ENCODE measurements around the gene SCML1. TPM values are rescaled to one million over a fixed set of nuclear protein-coding genes. Genes with fewer than 3 reads are reported as not detected.

Gene SCML1
- total and polyA plus RNA-seq, 2 of the 4 experiments (the other 2 are of a cell fraction): 4.1 to 12.2 TPM

- Histone ChIP-seq H3K36me3 (ENCODE audit: control insufficient read depth, insufficient read depth, low read length) (no peaks in the 10 kb centered on the region), H3K56ac (ENCODE audit: extremely low read depth, insufficient read depth, low read length) (no peak overlapping the region), H3K27me3 (ENCODE audit: control insufficient read depth, insufficient read depth, low read length) (no peaks in the 10 kb centered on the region), H3K9ac (ENCODE audit: low read depth, low read length) (no peak overlapping the region), H4K20me1 (ENCODE audit: insufficient read depth, low read length) (no peaks in the 10 kb centered on the region), H3K4ac (ENCODE audit: low read depth, low read length) (no peak overlapping the region), H4K8ac (ENCODE audit: low read depth in 2 of 2, low read length in 2 of 2) (no peak overlapping the region), H3K9me3 (ENCODE audit: control insufficient read depth, insufficient read depth, low read length) (no peaks in the 10 kb centered on the region), H2AFZ (replicated peaks; ENCODE audit: low read length, poor library complexity) (no peak overlapping the region), H2BK15ac (ENCODE audit: low read depth, low read length) (no peak overlapping the region), H2AK9ac (replicated peaks; ENCODE audit: low read depth, low read length, poor library complexity) (no peak overlapping the region), H4K91ac (ENCODE audit: insufficient read depth, low read depth, low read length) (no peak overlapping the region), H3K4me1 (ENCODE audit: control insufficient read depth, insufficient read depth, low read length) (peaks cover 4% of the 10 kb centered on the region), H3K4me3 (ENCODE audit: insufficient read depth, low read depth, low read length) (no peak overlapping the region), H3K14ac (replicated peaks; ENCODE audit: low read depth, low read length) (no peak overlapping the region), H3K79me1 (ENCODE audit: low read depth in 1 of 2, low read length in 2 of 2) (no peaks in the 10 kb centered on the region; a peak in 1 of 4 replicates), H3K23ac (ENCODE audit: low read depth, low read length) (no peak overlapping the region), H2AK5ac (ENCODE audit: low read depth, low read length) (no peak overlapping the region), H3K18ac (ENCODE audit: low read depth, low read length) (no peak overlapping the region), H4K5ac (ENCODE audit: low read depth, low read length) (no peak overlapping the region), H2BK5ac (ENCODE audit: low read depth, low read length, poor library complexity, severe bottlenecking) (no peak overlapping the region), H3K9me1 (ENCODE audit: insufficient read depth, low read length) (no peaks in the 10 kb centered on the region), H3K27ac (ENCODE audit: insufficient read depth, low read length) (no peak overlapping the region), H2BK120ac (ENCODE audit: low read depth, low read length) (no peak overlapping the region), H2BK20ac (ENCODE audit: low read depth, low read length) (no peak overlapping the region), H3K4me2 (ENCODE audit: low read depth, low read length) (no peak overlapping the region)
- TF ChIP-seq SMC3 (IDR thresholded peaks at IDR 0.05; ENCODE audit: low read depth, low read length): no peak
- TF ChIP-seq RAD21 (IDR thresholded peaks at IDR 0.05; ENCODE audit: low read length): no peak
- no peak for TF ChIP-seq MXI1 (IDR thresholded peaks at IDR 0.05; ENCODE audit: borderline replicate concordance, low read depth, low read length)
- no peak for TF ChIP-seq RCOR1 (IDR thresholded peaks at IDR 0.05; ENCODE audit: insufficient replicate concordance, low read length)
- no peak for TF ChIP-seq CHD1 (IDR thresholded peaks at IDR 0.05; ENCODE audit: low read depth, low read length)
- TF ChIP-seq POLR2A (IDR thresholded peaks at IDR 0.05; ENCODE audit: low read depth, low read length): no peak
- no peak for TF ChIP-seq CEBPB (IDR thresholded peaks at IDR 0.05; ENCODE audit: low read depth, low read length)
- TF ChIP-seq MAFK (IDR thresholded peaks at IDR 0.05; ENCODE audit: low read depth, low read length): no peak
- TF ChIP-seq CTCF (conservative IDR thresholded peaks at IDR 0.05; ENCODE audit: low read depth, low read length): no peak
- TF ChIP-seq USF2 (IDR thresholded peaks at IDR 0.05; ENCODE audit: low read depth, low read length): no peak
- TF ChIP-seq FOS (IDR thresholded peaks at IDR 0.05; ENCODE audit: low read depth, low read length): no peak
- no peak for TF ChIP-seq ELK1 (IDR thresholded peaks at IDR 0.05; ENCODE audit: borderline replicate concordance, low read depth, low read length)
- TF ChIP-seq NFE2L2 (IDR thresholded peaks at IDR 0.05; ENCODE audit: low read depth, low read length): no peak
- no peak for TF ChIP-seq MAZ (IDR thresholded peaks at IDR 0.05; ENCODE audit: borderline replicate concordance, low read depth, low read length)
- no peak for TF ChIP-seq RFX5 (IDR thresholded peaks at IDR 0.05; ENCODE audit: low read depth, low read length)
- ATAC-seq (ENCODE audit: low read depth): no peak
- DNase-seq: no peak
- in situ Hi-C loops (cut with MboI; ENCODE audit: low sequenced_read_pairs) (no loop called here), intact Hi-C loops (cut with micrococcal nuclease) (loop anchor here (5.0 kb wide), 1 partner anchor 358 kb away; the partner anchor contains the start of gene NHS), dilution Hi-C loops (cut with HindIII; ENCODE audit: low sequenced_read_pairs, unreplicated experiment) (no loop called here)
- no TSS peak for BruUV-seq (replicated peaks)
- 29% methylated on average over 1 of the region's 5 CpGs; no CpG with 5 or more reads in 1 of the 2 experiments for WGBS, 2 experiments (ENCODE audit: extremely low coverage in 2 of 2, insufficient read length in 1 of 2)
- ChIA-PET CTCF (no interaction called here), POLR2A (ENCODE audit: unreplicated experiment) (no interaction called here)
Observed at GRCh38 chrX:17735406-17735805, 1.9 kb upstream of the SCML1 start.

All from IMR-90 (cell line).